ENCODE measurements around the gene LMX1A.

GRCh38 chr1:165402517-165403111 is 46.1 kb upstream of the LMX1A start:
- no peak for TF ChIP-seq CTCF (IDR thresholded peaks at IDR 0.05; ENCODE audit: low read depth, low read length, missing input control)
- no peak for TF ChIP-seq YY1 (IDR thresholded peaks at IDR 0.05)
- TF ChIP-seq RAD21 (IDR thresholded peaks at IDR 0.05) = no peak
- TF ChIP-seq TAF1 (conservative IDR thresholded peaks at IDR 0.05) = no peak
- no peak for TF ChIP-seq ATF3 (IDR thresholded peaks at IDR 0.05)
- TF ChIP-seq FOXA1 (IDR thresholded peaks at IDR 0.05) = no peak
- TF ChIP-seq MAX (IDR thresholded peaks at IDR 0.05) = no peak

All from liver (tissue), 3 donors.